ENCODE results near the gene FIBCD1. TPM values are rescaled to one million over a fixed set of nuclear protein-coding genes. Genes with fewer than 3 reads are reported as not detected.

FIBCD1 gene
- 1 to 10 TPM in 1 of 2 donors, under 1 TPM in 1; 0.20 to 4.6 TPM for total RNA-seq

- TF ChIP-seq, protein P1, sequence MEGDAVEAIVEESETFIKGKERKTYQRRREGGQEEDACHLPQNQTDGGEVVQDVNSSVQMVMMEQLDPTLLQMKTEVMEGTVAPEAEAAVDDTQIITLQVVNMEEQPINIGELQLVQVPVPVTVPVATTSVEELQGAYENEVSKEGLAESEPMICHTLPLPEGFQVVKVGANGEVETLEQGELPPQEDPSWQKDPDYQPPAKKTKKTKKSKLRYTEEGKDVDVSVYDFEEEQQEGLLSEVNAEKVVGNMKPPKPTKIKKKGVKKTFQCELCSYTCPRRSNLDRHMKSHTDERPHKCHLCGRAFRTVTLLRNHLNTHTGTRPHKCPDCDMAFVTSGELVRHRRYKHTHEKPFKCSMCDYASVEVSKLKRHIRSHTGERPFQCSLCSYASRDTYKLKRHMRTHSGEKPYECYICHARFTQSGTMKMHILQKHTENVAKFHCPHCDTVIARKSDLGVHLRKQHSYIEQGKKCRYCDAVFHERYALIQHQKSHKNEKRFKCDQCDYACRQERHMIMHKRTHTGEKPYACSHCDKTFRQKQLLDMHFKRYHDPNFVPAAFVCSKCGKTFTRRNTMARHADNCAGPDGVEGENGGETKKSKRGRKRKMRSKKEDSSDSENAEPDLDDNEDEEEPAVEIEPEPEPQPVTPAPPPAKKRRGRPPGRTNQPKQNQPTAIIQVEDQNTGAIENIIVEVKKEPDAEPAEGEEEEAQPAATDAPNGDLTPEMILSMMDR (IDR thresholded peaks at IDR 0.05), result peak; percentile 26 to 33
- Histone ChIP-seq H3K36me3 (no peaks in the 10 kb centered on the region), H3K4me3 (peak within 1 kb of the TSS; percentile 35 to 54), H3K4me1 (peaks cover 0 to 46% of the 10 kb centered on the region in 2 donors), H3K9me3 (no peaks in the 10 kb centered on the region), H3K27ac (no peak within 1 kb of the TSS), H3K27me3 (peaks cover 8 to 30% of the 10 kb centered on the region in 2 donors)
- DNase-seq (ENCODE audit: low spot score), result no peak
Observed at GRCh38 chr9:130938652-130939404, at the start of gene FIBCD1. Gene FIBCD1, minus strand, starts transcription at chr9:130939247. Its CDS starts 640 bp downstream, at chr9:130938607.

DNA sequence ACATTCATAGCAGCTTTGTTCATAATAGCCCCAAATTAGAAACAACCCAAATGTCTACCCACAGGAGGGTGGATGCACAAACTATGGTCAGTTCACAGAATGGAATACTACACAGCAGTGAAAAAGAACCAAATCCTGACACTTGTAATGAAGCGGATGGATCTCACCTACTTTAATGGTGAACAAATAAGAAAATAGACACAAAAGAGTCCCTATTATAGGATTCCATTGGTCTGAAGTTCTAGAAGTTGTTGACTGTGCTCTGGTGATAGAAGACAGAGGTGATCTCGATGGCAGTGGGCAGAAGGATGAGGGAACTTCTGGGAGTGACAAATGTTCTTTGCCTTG, 49.3 kb upstream of the FIBCD1 start:
- H3K27me3 ChIP-seq, result no peaks in the 10 kb centered on the region
- no peak for DNase-seq (ENCODE audit: low spot score)
- H3K36me3 ChIP-seq, result no peaks in the 10 kb centered on the region
- TF ChIP-seq, protein P1 (IDR thresholded peaks at IDR 0.05), result no peak
- H3K9me3 ChIP-seq, result no peaks in the 10 kb centered on the region
- no peaks in the 10 kb centered on the region for H3K4me1 ChIP-seq
- no peak overlapping the region for H3K4me3 ChIP-seq
- H3K27ac ChIP-seq, result no peak overlapping the region

DNA sequence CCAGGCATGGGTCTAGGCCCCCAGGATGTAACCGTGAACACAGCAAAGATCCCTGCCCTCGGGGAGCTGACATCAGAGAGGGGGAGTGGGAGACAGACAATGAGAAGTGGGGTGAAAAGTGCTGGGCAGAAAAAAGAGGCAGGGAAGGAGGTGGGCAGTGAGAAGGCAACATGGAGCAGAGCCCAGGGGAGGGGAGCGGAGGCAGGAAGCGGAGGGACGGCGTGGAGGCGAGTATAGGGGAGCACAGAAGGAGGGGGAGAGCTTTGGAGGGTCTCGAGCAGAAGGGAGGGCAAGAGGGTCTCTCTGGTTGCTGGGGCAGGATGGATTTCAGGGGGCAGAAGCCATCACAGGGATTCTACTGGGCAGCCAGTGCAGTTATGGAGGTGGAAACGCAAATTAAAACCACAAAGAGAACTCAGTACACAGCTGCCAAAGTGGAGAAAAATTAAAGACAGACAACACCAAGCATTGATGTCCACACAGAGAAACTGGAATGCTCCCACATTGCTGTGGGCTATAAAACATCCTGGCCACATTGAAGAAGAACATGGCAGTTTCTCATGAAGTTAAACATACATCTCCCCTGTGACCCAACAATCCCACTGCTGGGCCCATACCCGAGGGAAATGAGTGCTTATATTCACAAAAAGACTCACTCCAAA, 48.8 kb upstream of the FIBCD1 start:
- no peaks in the 10 kb centered on the region for H3K4me1 ChIP-seq
- no peak for DNase-seq (ENCODE audit: low spot score)
- H3K27ac ChIP-seq, result no peak overlapping the region
- no peaks in the 10 kb centered on the region for H3K27me3 ChIP-seq
- TF ChIP-seq, protein P1 (IDR thresholded peaks at IDR 0.05), result no peak
- H3K4me3 ChIP-seq, result no peak overlapping the region
- H3K36me3 ChIP-seq, result no peaks in the 10 kb centered on the region
- no peaks in the 10 kb centered on the region for H3K9me3 ChIP-seq

- Histone ChIP-seq H3K4me3 (no peak overlapping the region), H3K4me1 (no peaks in the 10 kb centered on the region), H3K9me3 (no peaks in the 10 kb centered on the region), H3K27me3 (no peaks in the 10 kb centered on the region), H3K27ac (no peak overlapping the region), H3K36me3 (no peaks in the 10 kb centered on the region)
- DNase-seq (ENCODE audit: low spot score), result no peak
- TF ChIP-seq, protein P1 (IDR thresholded peaks at IDR 0.05), result no peak
Observed at GRCh38 chr9:130987054-130987453, 48.0 kb upstream of the FIBCD1 start.

GRCh38 chr9:130986356-130986965, 47.4 kb upstream of the FIBCD1 start:
- Histone ChIP-seq H3K4me1 (no peaks in the 10 kb centered on the region), H3K9me3 (no peaks in the 10 kb centered on the region), H3K27me3 (no peaks in the 10 kb centered on the region), H3K27ac (no peak overlapping the region), H3K4me3 (no peak overlapping the region), H3K36me3 (no peaks in the 10 kb centered on the region)
- no peak for DNase-seq (ENCODE audit: low spot score)
- TF ChIP-seq, protein P1 (IDR thresholded peaks at IDR 0.05), result no peak
